SK-N-MC (cell line): ENCODE results near the gene TMEM63A.

ENCODE experiments used
- DNase-seq: peaks from one replicate; pipeline ENCODE4 v3.0.0-alpha.2; 2011; ENCODE audit warnings: low read depth, low spot score
- H3K27ac ChIP-seq: fragments of 200-600 bp; sonication (generic); 2 replicates; pipeline ENCODE4 v1.5.1; 2016; ENCODE audit warnings: mixed run types
- H3K36me3 ChIP-seq: fragments of 200-600 bp; sonication (generic); 2 replicates; pipeline ENCODE4 v1.6.1; 2017; ENCODE audit warnings: antibody characterized with exemption, low read length, mixed read lengths; ENCODE audit not compliant: insufficient read depth
- H3K4me3 ChIP-seq: fragments of 200-600 bp; sonication (generic); 2 replicates; pipeline ENCODE4 v1.5.1; 2016
- H3K9ac ChIP-seq: fragments of 200-600 bp; sonication (generic); 2 replicates; pipeline ENCODE4 v1.8.0; 2017; ENCODE audit warnings: mixed run types, mixed read lengths; ENCODE audit not compliant: insufficient read length
- H3K9me3 ChIP-seq: fragments of 200-600 bp; sonication (generic); 2 replicates; pipeline ENCODE4 v1.6.1; 2017; ENCODE audit warnings: low read depth, mild to moderate bottlenecking, antibody characterized with exemption, low read length, moderate library complexity, mixed read lengths
- EZH2 ChIP-seq: fragments of 200-600 bp; sonication (generic); IDR thresholded peaks from one replicate; pipeline ENCODE4 v1.6.1; 2017; ENCODE audit warnings: antibody characterized with exemption
- FOXP2 ChIP-seq: optimal IDR thresholded peaks from 2 replicates; pipeline ENCODE3; 2011; ENCODE audit warnings: mild to moderate bottlenecking, moderate library complexity; ENCODE audit not compliant: insufficient read depth; ENCODE audit errors: extremely low read length, control extremely low read depth
- POLR2AphosphoS5 ChIP-seq: IDR thresholded peaks from 2 replicates; pipeline ENCODE4 v1.6.1; 2012; ENCODE audit warnings: mild to moderate bottlenecking, low read depth, low read length, borderline replicate concordance

TMEM63A gene

GRCh38 chr1:225899044-225899925, 17.1 kb upstream of the TMEM63A start:
- no peaks in the 10 kb centered on the region for H3K9me3 ChIP-seq
- no peak overlapping the region for H3K4me3 ChIP-seq
- H3K27ac ChIP-seq: no peak overlapping the region
- no peak for DNase-seq
- no peaks in the 10 kb centered on the region for H3K36me3 ChIP-seq
- no peak overlapping the region for H3K9ac ChIP-seq
- no peak for TF ChIP-seq POLR2AphosphoS5
- no peak for TF ChIP-seq EZH2
- TF ChIP-seq FOXP2: no peak

GRCh38 chr1:225897595-225898514, 15.7 kb upstream of the TMEM63A start:
- H3K9me3 ChIP-seq: no peaks in the 10 kb centered on the region
- no peak for DNase-seq
- H3K27ac ChIP-seq: no peak overlapping the region
- TF ChIP-seq FOXP2 (no peak), EZH2 (no peak), POLR2AphosphoS5 (no peak)
- H3K36me3 ChIP-seq: no peaks in the 10 kb centered on the region
- H3K4me3 ChIP-seq: no peak overlapping the region
- no peak overlapping the region for H3K9ac ChIP-seq

- TF ChIP-seq EZH2: no peak
- no peak for TF ChIP-seq POLR2AphosphoS5
- TF ChIP-seq FOXP2: no peak
- Histone ChIP-seq H3K4me3 (no peak overlapping the region), H3K9me3 (no peaks in the 10 kb centered on the region), H3K27ac (no peak overlapping the region), H3K9ac (no peak overlapping the region), H3K36me3 (no peaks in the 10 kb centered on the region)
- DNase-seq: no peak
Measured at GRCh38 chr1:225896937-225897549, 14.9 kb upstream of the TMEM63A start.

- Histone ChIP-seq H3K9me3 (no peaks in the 10 kb centered on the region), H3K4me3 (no peak overlapping the region), H3K9ac (no peak overlapping the region), H3K27ac (no peak overlapping the region), H3K36me3 (no peaks in the 10 kb centered on the region)
- TF ChIP-seq FOXP2 (no peak), POLR2AphosphoS5 (no peak), EZH2 (no peak)
- DNase-seq: no peak
Measured at GRCh38 chr1:225896494-225896893, 14.3 kb upstream of the TMEM63A start.

GRCh38 chr1:225892307-225892706, 10.1 kb upstream of the TMEM63A start:
- TF ChIP-seq FOXP2: no peak
- no peak for TF ChIP-seq EZH2
- TF ChIP-seq POLR2AphosphoS5: no peak
- no peak for DNase-seq

GRCh38 chr1:225891229-225891972, 9.2 kb upstream of the TMEM63A start:
- Histone ChIP-seq H3K36me3 (no peaks in the 10 kb centered on the region), H3K4me3 (no peak overlapping the region), H3K27ac (no peak overlapping the region), H3K9me3 (no peaks in the 10 kb centered on the region), H3K9ac (no peak overlapping the region)
- TF ChIP-seq EZH2 (no peak), POLR2AphosphoS5 (no peak), FOXP2 (no peak)
- no peak for DNase-seq

More at GRCh38 chr1:225892307-225892706, 10.1 kb upstream of the TMEM63A start:
- H3K9ac ChIP-seq: no peak overlapping the region
- H3K4me3 ChIP-seq: no peak overlapping the region
- no peak overlapping the region for H3K27ac ChIP-seq
- H3K36me3 ChIP-seq: no peaks in the 10 kb centered on the region
- H3K9me3 ChIP-seq: no peaks in the 10 kb centered on the region

- no peak overlapping the region for H3K27ac ChIP-seq
- no peak overlapping the region for H3K4me3 ChIP-seq
- H3K9ac ChIP-seq: no peak overlapping the region
- TF ChIP-seq EZH2 (no peak), FOXP2 (no peak), POLR2AphosphoS5 (no peak)
- no peaks in the 10 kb centered on the region for H3K9me3 ChIP-seq
- no peak for DNase-seq
- no peaks in the 10 kb centered on the region for H3K36me3 ChIP-seq
Measured at GRCh38 chr1:225890346-225891228, 8.4 kb upstream of the TMEM63A start.
